ENCODE measurements around the gene ZNF565.
"Not testable (repeated sequence)": the region's sequence is repeated elsewhere in the genome, so short reads cannot be mapped to it uniquely, and the experiment has no call there.

The ZNF565 gene

DNA sequence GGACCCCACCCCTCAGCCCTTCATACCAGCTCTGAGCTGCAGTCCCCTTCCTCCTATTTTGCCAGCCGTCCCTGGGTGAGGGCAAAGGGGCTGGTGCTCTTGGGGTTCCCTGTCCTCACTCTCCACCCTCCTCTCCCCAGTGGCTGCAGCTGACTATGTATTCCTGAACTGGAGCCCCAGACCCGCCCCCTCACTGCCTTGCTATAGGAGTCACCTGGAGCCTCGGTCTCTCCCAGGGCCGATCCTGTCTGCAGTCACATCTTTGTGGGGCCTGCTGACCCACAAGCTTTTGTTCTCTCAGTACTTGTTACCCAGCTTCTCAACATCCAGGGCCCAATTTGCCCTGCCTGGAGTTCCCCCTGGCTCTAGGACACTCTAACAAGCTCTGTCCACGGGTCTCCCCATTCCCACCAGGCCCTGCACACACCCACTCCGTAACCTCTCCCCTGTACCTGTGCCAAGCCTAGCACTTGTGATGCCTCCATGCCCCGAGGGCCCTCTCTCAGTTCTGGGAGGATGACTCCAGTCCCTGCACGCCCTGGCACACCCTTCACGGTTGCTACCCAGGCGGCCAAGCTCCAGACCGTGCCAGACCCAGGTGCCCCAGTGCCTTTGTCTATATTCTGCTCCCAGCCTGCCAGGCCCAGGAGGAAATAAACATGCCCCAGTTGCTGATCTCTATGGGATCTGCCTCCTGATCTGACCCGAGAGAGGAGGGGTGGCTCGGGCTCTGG lies 64.6 kb downstream of the ZNF565 start:
- no peak for DNase-seq

DNA sequence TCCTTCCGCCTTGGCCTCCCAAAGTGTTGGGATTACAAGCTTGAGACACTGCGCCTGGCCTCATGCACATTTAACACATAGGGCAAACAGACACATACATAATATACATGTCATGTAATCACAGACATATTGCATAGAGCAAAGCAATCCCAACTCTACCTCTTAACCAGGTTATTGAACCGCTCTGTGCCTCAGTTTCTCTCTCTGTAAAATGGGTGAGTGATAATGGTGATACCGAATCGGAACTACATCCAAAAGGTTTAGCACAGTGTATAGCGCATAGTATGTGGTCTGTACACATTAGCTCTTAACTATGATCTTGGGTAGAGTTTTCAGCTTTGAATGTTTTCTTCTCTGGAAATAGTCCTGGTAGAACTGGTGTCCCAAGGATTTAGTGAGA lies 69.8 kb downstream of the ZNF565 start:
- DNase-seq, result no peak

DNA sequence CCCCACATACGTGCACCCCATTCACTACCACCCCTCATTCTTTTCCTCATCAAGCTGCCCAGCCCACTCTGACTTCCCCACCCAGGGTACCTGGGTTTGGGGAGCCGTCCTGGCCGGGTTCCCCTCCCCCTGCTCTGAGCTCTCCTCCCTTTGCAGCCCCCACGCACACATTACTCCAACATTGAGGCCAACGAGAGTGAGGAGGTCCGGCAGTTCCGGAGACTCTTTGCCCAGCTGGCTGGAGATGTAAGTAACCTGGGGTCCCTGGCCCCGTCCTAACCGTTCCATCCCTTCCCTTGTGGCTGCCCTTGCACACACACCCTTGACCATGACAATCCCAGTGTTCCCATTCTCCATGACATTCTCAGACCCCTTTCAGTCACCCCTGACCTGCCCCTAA lies 72.0 kb downstream of the ZNF565 start:
- no peak for DNase-seq

DNA sequence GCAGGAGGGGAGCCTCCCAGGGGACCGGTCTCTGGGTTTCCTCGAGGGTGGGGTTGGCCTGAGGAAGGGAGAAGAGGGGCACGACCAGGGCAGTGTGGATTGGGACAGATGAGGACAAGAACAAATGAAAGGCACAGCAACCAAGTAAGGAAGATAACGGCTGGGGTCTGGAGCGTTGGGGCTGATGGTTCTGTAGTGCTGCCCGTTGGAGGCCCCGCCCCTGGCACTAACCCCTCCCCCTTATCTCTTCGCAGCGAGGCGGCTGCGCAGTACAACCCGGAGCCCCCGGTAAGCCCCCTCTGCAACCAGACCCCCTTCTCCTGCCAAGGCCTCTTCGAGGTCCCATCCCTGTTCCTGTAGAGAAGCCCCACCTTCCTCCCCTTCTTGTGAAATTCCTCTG lies 72.4 kb downstream of the ZNF565 start:
- DNase-seq, result no peak

DNA sequence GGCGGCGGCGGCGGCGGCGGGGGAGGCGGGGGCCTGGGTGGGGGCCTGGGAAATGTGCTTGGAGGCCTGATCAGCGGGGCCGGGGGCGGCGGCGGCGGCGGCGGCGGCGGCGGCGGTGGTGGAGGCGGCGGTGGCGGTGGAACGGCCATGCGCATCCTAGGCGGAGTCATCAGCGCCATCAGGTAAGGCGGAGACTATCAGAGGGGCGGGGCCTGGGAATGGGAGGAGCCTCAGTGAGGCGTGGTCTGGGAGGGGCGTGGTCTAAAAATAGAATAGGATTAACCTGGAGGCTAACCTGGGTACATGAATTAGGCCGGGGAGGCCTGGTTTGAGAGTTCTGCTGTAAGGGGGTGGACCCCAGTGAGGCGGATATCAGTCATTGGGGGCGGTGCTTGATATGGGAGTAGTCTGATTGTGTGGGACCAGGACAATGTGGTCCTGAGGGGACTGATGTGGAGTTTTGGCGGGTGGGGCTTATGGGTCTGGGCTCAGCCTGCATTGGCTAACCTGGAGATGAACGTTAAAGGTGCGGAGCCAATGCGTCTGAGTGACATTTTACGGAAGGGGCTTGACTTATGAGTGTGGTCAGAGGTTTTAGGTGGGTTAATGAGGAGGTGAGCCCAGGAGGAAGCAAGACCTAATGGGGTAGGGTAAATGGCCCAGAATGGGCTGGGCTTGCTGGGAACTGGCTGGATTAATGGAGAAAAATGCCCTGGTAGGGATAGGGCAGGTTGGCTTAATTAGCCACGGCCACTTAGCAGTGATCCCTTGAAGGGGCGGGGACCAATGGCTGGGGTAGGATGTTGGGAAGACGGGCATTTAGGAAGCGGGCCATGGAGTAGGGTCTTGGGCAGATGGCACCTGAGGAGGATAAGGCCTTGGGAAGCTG lies 73.2 kb downstream of the ZNF565 start:
- peak; percentile 8 to 59 for DNase-seq

DNA sequence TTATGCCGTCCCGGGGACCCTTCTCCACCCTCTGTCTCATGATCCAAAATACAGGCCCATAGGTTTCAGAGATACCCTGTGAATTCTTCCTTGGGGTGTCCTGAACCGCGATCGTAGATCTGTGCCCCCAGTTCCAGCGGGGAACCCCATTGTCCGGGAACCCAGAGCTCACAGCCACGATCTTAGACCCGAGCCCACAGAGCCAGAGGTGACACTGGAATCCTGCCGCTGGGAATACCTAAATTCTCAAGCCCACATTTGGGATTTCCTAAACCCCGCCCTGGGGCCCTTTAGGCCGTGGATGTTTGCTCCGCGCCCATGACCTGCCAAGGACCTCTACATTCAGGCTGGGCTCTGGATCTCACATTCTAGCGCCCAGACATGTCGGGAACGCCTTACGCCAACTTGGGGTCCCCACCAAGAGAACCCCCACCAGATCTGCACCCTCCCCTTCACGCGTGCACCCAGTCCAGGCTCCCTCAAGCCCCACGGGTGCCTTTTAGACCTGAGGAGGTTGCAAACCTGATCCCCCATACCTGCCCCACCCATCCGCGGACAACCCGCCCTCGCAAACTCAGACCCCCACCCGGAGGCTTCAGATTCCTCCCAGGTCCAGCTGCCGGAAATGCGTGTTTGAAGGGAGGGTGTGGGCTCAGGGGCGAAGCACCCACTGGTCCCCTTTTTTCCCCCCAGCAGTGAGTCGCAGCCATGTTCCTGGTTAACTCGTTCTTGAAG lies 74.0 kb downstream of the ZNF565 start:
- DNase-seq, result no peak

DNA sequence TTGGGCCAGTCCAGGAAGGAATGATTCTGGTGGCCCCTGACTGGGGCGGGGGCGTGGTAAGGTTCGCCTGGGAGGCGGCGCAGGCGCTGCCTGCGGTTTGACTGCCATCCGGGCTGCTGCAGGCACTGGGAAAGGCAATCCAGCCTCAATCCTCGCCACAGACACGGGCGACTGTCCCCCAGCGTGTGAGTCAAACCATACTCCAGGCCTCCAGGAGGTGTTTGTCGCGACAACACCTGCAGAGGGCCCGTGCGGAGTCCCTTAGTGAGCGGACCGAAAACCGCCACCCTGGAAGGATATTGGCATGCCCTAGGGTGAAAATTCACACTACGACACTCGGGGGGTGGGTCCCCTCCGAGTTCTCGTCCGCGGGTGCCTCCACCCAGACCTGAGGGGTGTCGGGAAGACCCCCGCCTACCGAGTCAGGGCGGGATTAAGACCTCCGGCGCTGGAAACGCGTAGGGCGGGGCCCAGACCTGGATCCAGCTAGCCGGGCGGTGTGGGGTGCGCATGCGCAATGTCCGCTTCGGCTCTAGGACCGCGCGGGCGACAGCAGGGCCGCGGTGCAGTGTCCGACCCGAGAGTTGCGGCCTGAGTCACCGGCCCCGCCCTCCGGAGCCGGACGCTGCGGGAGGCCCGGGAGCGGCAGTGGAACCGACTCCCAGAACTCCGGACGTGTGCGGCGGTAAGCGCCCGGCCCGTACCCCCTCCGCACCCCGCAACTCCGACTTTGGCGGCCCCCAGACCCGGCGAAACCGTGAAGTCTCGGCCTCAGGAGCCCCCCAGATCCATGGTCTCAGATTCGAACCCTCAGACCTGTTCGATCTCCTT lies 74.8 kb downstream of the ZNF565 start, which contains the start of gene CAPNS1:
CAPNS1 (plus strand) TSS at position 594 of the 831 bp plus-strand sequence. CDS start 946 bp downstream, outside the sequence.
- DNase-seq, result peak in 1 of 2 experiments; percentile 81

DNA sequence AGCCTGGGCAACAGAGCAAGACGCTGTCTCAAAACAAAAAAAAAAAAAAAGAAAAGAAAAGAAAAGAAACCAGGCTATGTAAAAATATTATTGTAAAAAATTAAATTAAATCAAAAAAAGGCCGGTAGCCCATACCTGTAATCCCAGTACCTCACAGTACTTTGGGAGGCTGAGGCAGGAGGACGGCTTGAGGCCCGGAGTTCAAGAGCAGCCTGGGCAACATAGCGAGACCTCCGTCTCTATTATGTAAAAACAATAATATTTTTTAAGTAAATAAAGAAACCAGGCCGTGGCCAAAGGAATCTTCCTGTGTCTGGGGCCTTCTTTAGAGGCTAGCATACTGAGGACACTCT lies 75.4 kb downstream of the ZNF565 start:
- DNase-seq, result no peak

DNA sequence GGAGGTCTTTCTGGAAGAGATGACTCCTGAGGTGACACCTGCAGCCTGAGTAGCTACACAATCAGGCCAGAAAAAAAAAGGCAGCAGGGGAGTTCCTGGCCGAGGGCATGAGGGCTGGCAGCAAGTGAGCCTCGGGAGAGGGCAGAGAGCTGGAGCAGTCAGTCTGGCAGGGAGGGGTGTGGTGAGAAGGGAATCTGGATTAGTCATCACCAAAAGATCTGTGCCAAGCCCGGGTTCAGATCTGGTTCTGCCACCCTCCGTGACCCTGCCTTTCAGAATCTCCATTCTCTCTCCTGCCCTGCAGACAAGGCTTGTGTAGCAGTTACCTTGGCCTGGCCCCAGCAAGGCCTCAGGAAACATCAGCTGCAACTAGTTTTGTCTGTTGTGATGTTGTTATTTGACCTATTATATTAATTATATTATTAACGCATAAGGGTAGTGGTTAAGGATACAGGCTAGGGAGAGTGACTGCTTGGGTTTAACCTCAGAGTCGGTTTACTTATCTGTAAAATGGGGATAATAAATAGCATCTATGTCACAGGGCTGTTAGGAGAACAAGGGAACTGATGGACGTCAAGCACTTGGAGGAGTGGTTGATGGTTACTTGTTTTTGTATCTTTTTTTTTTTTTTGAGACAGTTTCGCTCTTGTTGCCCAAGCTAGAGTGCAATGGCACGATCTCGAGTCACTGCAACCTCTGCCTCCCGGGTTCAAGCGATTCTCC lies 77.3 kb downstream of the ZNF565 start:
- DNase-seq, result peak in 1 of 2 experiments; percentile 27

DNA sequence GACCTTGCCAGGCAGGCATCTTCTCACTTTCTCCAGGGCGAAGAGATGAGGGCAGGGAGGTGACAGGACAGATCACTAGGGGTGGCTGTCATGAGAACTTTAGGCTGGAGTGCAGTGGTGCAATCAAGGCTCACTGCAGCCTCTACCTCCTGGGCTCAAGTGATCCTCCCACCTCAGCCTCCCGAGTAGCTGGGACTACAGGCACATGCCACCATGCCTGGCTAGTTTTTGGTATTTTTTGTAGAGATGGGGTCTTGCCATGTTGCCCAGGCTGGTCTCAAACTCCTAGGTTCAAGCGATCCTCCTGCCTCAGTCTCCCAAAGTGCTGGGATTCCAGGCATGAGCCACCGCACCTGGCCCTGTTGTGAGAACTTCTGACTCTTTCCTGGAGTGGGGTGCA lies 79.6 kb downstream of the ZNF565 start:
- not testable (repeated sequence) for DNase-seq
